ENCODE measurements around the gene CPM. TPM values are rescaled to one million over a fixed set of nuclear protein-coding genes. Genes with fewer than 3 reads are reported as not detected.
A peak's percentile ranks its signal among the peaks of the same experiment; 100 is the strongest.

Gene CPM
- total and polyA plus RNA-seq, 10 of the 15 experiments (the other 5 are each of a cell fraction or from before 2014, with no cell fraction given) = 0.06 to 1.7 (median 0.41) TPM

DNA sequence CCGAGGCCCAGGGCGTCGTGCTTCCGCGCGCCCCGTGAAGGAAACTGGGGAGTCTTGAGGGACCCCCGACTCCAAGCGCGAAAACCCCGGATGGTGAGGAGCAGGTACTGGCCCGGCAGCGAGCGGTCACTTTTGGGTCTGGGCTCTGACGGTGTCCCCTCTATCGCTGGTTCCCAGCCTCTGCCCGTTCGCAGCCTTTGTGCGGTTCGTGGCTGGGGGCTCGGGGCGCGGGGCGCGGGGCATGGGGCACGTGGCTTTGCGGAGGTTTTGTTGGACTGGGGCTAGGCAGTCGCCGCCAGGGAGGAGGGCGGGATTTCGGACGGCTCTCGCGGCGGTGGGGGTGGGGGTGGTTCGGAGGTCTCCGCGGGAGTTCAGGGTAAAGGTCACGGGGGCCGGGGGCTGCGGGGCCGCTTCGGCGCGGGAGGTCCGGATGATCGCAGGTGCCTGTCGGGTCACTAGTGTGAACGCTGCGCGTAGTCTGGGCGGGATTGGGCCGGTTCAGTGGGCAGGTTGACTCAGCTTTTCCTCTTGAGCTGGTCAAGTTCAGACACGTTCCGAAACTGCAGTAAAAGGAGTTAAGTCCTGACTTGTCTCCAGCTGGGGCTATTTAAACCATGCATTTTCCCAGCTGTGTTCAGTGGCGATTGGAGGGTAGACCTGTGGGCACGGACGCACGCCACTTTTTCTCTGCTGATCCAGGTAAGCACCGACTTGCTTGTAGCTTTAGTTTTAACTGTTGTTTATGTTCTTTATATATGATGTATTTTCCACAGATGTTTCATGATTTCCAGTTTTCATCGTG, 124.4 kb downstream of the CPM start (continued):
- TF ChIP-seq, protein P1, sequence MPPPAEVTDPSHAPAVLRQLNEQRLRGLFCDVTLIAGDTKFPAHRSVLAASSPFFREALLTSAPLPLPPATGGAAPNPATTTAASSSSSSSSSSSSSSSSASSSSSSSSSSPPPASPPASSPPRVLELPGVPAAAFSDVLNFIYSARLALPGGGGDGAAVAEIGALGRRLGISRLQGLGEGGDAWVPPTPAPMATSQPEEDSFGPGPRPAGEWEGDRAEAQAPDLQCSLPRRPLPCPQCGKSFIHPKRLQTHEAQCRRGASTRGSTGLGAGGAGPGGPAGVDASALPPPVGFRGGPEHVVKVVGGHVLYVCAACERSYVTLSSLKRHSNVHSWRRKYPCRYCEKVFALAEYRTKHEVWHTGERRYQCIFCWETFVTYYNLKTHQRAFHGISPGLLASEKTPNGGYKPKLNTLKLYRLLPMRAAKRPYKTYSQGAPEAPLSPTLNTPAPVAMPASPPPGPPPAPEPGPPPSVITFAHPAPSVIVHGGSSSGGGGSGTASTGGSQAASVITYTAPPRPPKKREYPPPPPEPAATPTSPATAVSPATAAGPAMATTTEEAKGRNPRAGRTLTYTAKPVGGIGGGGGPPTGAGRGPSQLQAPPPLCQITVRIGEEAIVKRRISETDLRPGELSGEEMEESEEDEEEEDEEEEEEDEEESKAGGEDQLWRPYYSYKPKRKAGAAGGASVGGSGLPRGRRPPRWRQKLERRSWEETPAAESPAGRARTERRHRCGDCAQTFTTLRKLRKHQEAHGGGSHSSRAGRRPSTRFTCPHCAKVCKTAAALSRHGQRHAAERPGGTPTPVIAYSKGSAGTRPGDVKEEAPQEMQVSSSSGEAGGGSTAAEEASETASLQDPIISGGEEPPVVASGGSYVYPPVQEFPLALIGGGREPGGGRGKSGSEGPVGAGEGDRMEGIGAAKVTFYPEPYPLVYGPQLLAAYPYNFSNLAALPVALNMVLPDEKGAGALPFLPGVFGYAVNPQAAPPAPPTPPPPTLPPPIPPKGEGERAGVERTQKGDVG (CRISPR knock-in tag; IDR thresholded peaks at IDR 0.05) = no peak
- peak; percentile 89 for TF ChIP-seq NBN (IDR thresholded peaks at IDR 0.05)
- TF ChIP-seq FOXK2 (IDR thresholded peaks at IDR 0.05) = no peak
- TF ChIP-seq ZBTB33 (IDR thresholded peaks at IDR 0.05) = no peak
- TF ChIP-seq RB1 (IDR thresholded peaks at IDR 0.05; ENCODE audit: borderline replicate concordance) = 0 out of 2 replicates have a peak, but pooled peaks have one; percentile 67
- TF ChIP-seq YBX1 (IDR thresholded peaks at IDR 0.05) = no peak
- peak; percentile 96 for TF ChIP-seq CHD1 (IDR thresholded peaks at IDR 0.05; ENCODE audit: low read depth, low read length)
- no peak for TF ChIP-seq CEBPB (IDR thresholded peaks at IDR 0.05; ENCODE audit: borderline replicate concordance in 1 of 2, low read depth in 2 of 2, low read length in 2 of 2)
- no peak; the same call in 1 of the 2 replicates for TF ChIP-seq JUND (IDR thresholded peaks at IDR 0.05; ENCODE audit: low read depth, low read length)
- TF ChIP-seq NR2C1 (IDR thresholded peaks at IDR 0.05) = peak; percentile 69; the same call in 1 of the 2 replicates
- TF ChIP-seq CBX3 (IDR thresholded peaks at IDR 0.05; ENCODE audit: borderline replicate concordance, low read depth) = no peak
- TF ChIP-seq KAT2A (conservative IDR thresholded peaks at IDR 0.05; ENCODE audit: control insufficient read depth, low read depth, low read length) = no peak
- peak; percentile 73 for TF ChIP-seq SP1 (IDR thresholded peaks at IDR 0.05; ENCODE audit: low read depth, low read length)
- peak; percentile 92 for TF ChIP-seq TBL1XR1 (IDR thresholded peaks at IDR 0.05; ENCODE audit: low read depth, low read length)
- TF ChIP-seq IKZF1 (conservative IDR thresholded peaks at IDR 0.05) = peak; percentile 91
- peak; percentile 99 for TF ChIP-seq POLR2AphosphoS5 (IDR thresholded peaks at IDR 0.05; ENCODE audit: low read length)
- TF ChIP-seq EZH2 (IDR thresholded peaks at IDR 0.05; ENCODE audit: borderline replicate concordance, control insufficient read depth, low read depth, low read length) = no peak
- peak in 1 of 2 experiments; percentile 56; a peak in 1 of 4 replicates for TF ChIP-seq ETV6 (conservative IDR thresholded peaks at IDR 0.05 in 1 of 2, IDR thresholded peaks at IDR 0.05 in 1 of 2; ENCODE audit: borderline replicate concordance in 1 of 2, low read depth in 1 of 2)
- peak; percentile 79 for TF ChIP-seq KLF5 (IDR thresholded peaks at IDR 0.05; ENCODE audit: partially characterized antibody)
- TF ChIP-seq ZZZ3 (IDR thresholded peaks at IDR 0.05; ENCODE audit: control insufficient read depth, insufficient read length, low read depth) = no peak
- no peak for TF ChIP-seq ZNF622 (IDR thresholded peaks at IDR 0.05)
- peak; percentile 16; the same call in 1 of the 2 replicates for TF ChIP-seq GATAD2B (conservative IDR thresholded peaks at IDR 0.05; ENCODE audit: low read depth)
- peak; percentile 78; the same call in 1 of the 2 replicates for TF ChIP-seq CREM (IDR thresholded peaks at IDR 0.05; ENCODE audit: low read depth)
- TF ChIP-seq CTCF (IDR thresholded peaks at IDR 0.05 in 2 of 3, conservative IDR thresholded peaks at IDR 0.05 in 1 of 3; ENCODE audit: control insufficient read depth in 2 of 3, extremely low read depth in 1 of 3, insufficient read depth in 1 of 3, low read depth in 3 of 3, low read length in 3 of 3) = no peak

Measured in GM12878 (cell line).